Suprapubic skin (tissue), 4 donors: Measurements from ENCODE around the gene C5orf24. TPM values are rescaled to one million over a fixed set of nuclear protein-coding genes. Genes with fewer than 3 reads are reported as not detected.
"Not testable (repeated sequence)": the region's sequence is repeated elsewhere in the genome, so short reads cannot be mapped to it uniquely, and the experiment has no call there.

Experiments
- DNase-seq, 2 donors: peaks; one replicate each; pipeline ENCODE4 v3.0.0-alpha.2; 2019; ENCODE audit warnings: low spot score in 2 of 2
- H3K27ac ChIP-seq: fragments of 200-600 bp; sonication (generic); one replicate; pipeline ENCODE4 v1.5.1; 2019
- H3K27me3 ChIP-seq: fragments of 200-600 bp; sonication (generic); one replicate; pipeline ENCODE4 v1.5.1; 2019
- H3K36me3 ChIP-seq: fragments of 200-600 bp; sonication (generic); one replicate; pipeline ENCODE4 v1.5.1; 2019
- H3K4me1 ChIP-seq: fragments of 200-600 bp; sonication (generic); one replicate; pipeline ENCODE4 v1.5.1; 2019
- H3K4me3 ChIP-seq: fragments of 200-600 bp; sonication (generic); one replicate; pipeline ENCODE4 v1.5.1; 2019; ENCODE audit warnings: mild to moderate bottlenecking
- H3K9me3 ChIP-seq: fragments of 200-600 bp; sonication (generic); one replicate; pipeline ENCODE4 v1.5.1; 2019
- CTCF ChIP-seq, 2 donors: fragments of 200-600 bp in 1 of 2; fragments of 450-650 bp in 1 of 2; sonication (generic) in 1 of 2; IDR thresholded peaks; one replicate each; pipeline ENCODE4 v1.5.1; 2016 to 2019; ENCODE audit warnings: antibody characterized with exemption in 2 of 2, mild to moderate bottlenecking in 1 of 2, moderate library complexity in 1 of 2
- EP300 ChIP-seq: sonication (generic); formaldehyde crosslinking; IDR thresholded peaks from one replicate; pipeline ENCODE4 v1.6.1; 2017; ENCODE audit warnings: antibody characterized with exemption
- POLR2A ChIP-seq, 2 donors: fragments of 450-650 bp; IDR thresholded peaks; one replicate each; pipeline ENCODE4 v1.6.1; 2017; ENCODE audit warnings: antibody characterized with exemption in 2 of 2, mild to moderate bottlenecking in 2 of 2, moderate library complexity in 2 of 2
- POLR2AphosphoS5 ChIP-seq, 3 donors: sonication (generic); formaldehyde crosslinking; IDR thresholded peaks; one replicate each; pipeline ENCODE4 v1.6.1; 2017; ENCODE audit warnings: antibody characterized with exemption in 3 of 3
- WGBS: methylation state at CpG from one replicate; pipeline ENCODE4 v1.1.5; 2018; 5-methylcytosine and 5-hydroxymethylcytosine counted together
- total RNA-seq, 4 donors: library from RNA; depleted of rRNA; stranded (reverse); fragments of >200 nt; gene quantifications; one replicate each; pipeline ENCODE4 v1.1.0, GENCODE V29; 2016

The C5orf24 gene
- total RNA-seq, 4 donors from 2014 or later: 32.2 to 47.3 (median 38.0) TPM

- Histone ChIP-seq H3K27ac (no peak overlapping the region), H3K36me3 (peaks cover 57% of the 10 kb centered on the region), H3K9me3 (no peaks in the 10 kb centered on the region), H3K4me1 (no peaks in the 10 kb centered on the region), H3K27me3 (no peaks in the 10 kb centered on the region), H3K4me3 (no peak overlapping the region)
- TF ChIP-seq EP300 (no peak), POLR2A (IDR thresholded peaks at IDR 0.05) (no peak), CTCF (IDR thresholded peaks at IDR 0.05) (no peak), POLR2AphosphoS5 (IDR thresholded peaks at IDR 0.05) (no peak)
- 88% methylated on average over 3 of the region's 3 CpGs for WGBS
- no peak for DNase-seq
Observed at GRCh38 chr5:134833340-134834032, 12.3 kb upstream of the C5orf24 start.

GRCh38 chr5:134835623-134836022, 10.1 kb upstream of the C5orf24 start:
- TF ChIP-seq POLR2A (IDR thresholded peaks at IDR 0.05) (no peak), CTCF (IDR thresholded peaks at IDR 0.05) (no peak), POLR2AphosphoS5 (IDR thresholded peaks at IDR 0.05) (no peak), EP300 (no peak)
- no peaks in the 10 kb centered on the region for H3K4me1 ChIP-seq
- DNase-seq: no peak
- H3K27ac ChIP-seq: no peak overlapping the region
- H3K4me3 ChIP-seq: no peak overlapping the region
- H3K36me3 ChIP-seq: peaks cover 57% of the 10 kb centered on the region
- 97% methylated on average over 2 of the region's 2 CpGs for WGBS
- no peaks in the 10 kb centered on the region for H3K9me3 ChIP-seq
- H3K27me3 ChIP-seq: no peaks in the 10 kb centered on the region

- H3K4me3 ChIP-seq: no peak overlapping the region
- no peaks in the 10 kb centered on the region for H3K27me3 ChIP-seq
- no peaks in the 10 kb centered on the region for H3K9me3 ChIP-seq
- no peak for DNase-seq
- H3K4me1 ChIP-seq: no peaks in the 10 kb centered on the region
- TF ChIP-seq POLR2AphosphoS5 (IDR thresholded peaks at IDR 0.05) (no peak), POLR2A (IDR thresholded peaks at IDR 0.05) (no peak), CTCF (IDR thresholded peaks at IDR 0.05) (no peak), EP300 (no peak)
- no peak overlapping the region for H3K27ac ChIP-seq
- H3K36me3 ChIP-seq: peaks cover 51% of the 10 kb centered on the region
- 96% methylated on average over 3 of the region's 3 CpGs for WGBS
Observed at GRCh38 chr5:134837530-134838181, 8.1 kb upstream of the C5orf24 start.

GRCh38 chr5:134838361-134838760, 7.4 kb upstream of the C5orf24 start:
- H3K27me3 ChIP-seq, H3K4me1 ChIP-seq, H3K9me3 ChIP-seq, DNase-seq, H3K27ac ChIP-seq, H3K4me3 ChIP-seq: not testable (repeated sequence)
- H3K36me3 ChIP-seq: peaks cover 46% of the 10 kb centered on the region
- 89% methylated on average over 9 of the region's 9 CpGs for WGBS

GRCh38 chr5:134840811-134841210, 5.0 kb upstream of the C5orf24 start:
- Histone ChIP-seq H3K9me3 (no peaks in the 10 kb centered on the region), H3K27me3 (no peaks in the 10 kb centered on the region), H3K4me1 (peaks cover 7% of the 10 kb centered on the region), H3K4me3 (no peak overlapping the region), H3K27ac (no peak overlapping the region), H3K36me3 (peaks cover 29% of the 10 kb centered on the region)
- WGBS: 82% methylated on average over 3 of the region's 3 CpGs
- no peak for TF ChIP-seq POLR2A (IDR thresholded peaks at IDR 0.05)
- no peak for DNase-seq

- H3K4me3 ChIP-seq: no peak overlapping the region
- TF ChIP-seq EP300 (no peak), POLR2A (IDR thresholded peaks at IDR 0.05) (no peak), POLR2AphosphoS5 (IDR thresholded peaks at IDR 0.05) (no peak), CTCF (IDR thresholded peaks at IDR 0.05) (no peak)
- H3K36me3 ChIP-seq: peaks cover 13% of the 10 kb centered on the region
- WGBS: 70% methylated on average over 1 of the region's 1 CpG
- H3K9me3 ChIP-seq: no peaks in the 10 kb centered on the region
- H3K27me3 ChIP-seq: no peaks in the 10 kb centered on the region
- DNase-seq: no peak
- no peak overlapping the region for H3K27ac ChIP-seq
- H3K4me1 ChIP-seq: peaks cover 27% of the 10 kb centered on the region
Observed at GRCh38 chr5:134844252-134844651, 1.5 kb upstream of the C5orf24 start.
